ENCODE measurements around the gene RPTOR. TPM values are rescaled to one million over a fixed set of nuclear protein-coding genes. Genes with fewer than 3 reads are reported as not detected.
"Not testable (repeated sequence)": the region's sequence is repeated elsewhere in the genome, so short reads cannot be mapped to it uniquely, and the experiment has no call there.

RPTOR gene
- polyA plus RNA-seq, 1 of the 3 experiments (the other 2 are of a cell fraction) = 14.9 TPM

- Histone ChIP-seq H3K4me2 (no peak overlapping the region), H4K20me1 (ENCODE audit: insufficient read depth) (peaks cover 44% of the 10 kb centered on the region), H3F3A (replicated peaks; ENCODE audit: insufficient read depth) (no peaks in the 10 kb centered on the region), H2AFZ (ENCODE audit: low read depth) (no peak overlapping the region), H3K4me3 (ENCODE audit: low read depth in 2 of 2, low read length in 1 of 2) (no peak overlapping the region), H3K27ac (ENCODE audit: low read depth in 2 of 2, low read length in 1 of 2) (no peak overlapping the region), H3K9me2 (no peaks in the 10 kb centered on the region), H3K9me3 (no peaks in the 10 kb centered on the region), H3K79me2 (ENCODE audit: insufficient read depth) (peaks cover 56% of the 10 kb centered on the region), H3K36me3 (replicated peaks in 1 of 2; ENCODE audit: control insufficient read depth in 1 of 2, insufficient read depth in 2 of 2, low read length in 1 of 2) (no peaks in the 10 kb centered on the region), H3K9ac (no peak overlapping the region), H3K27me3 (ENCODE audit: insufficient read depth) (no peaks in the 10 kb centered on the region), H3K4me1 (ENCODE audit: control insufficient read depth in 1 of 2, insufficient read depth in 2 of 2, low read depth in 1 of 2, low read length in 1 of 2) (no peaks in the 10 kb centered on the region)
- ChIA-PET CTCF (interaction anchor here (0.7 to 3.5 kb wide), 9 partner anchors 9 to 288 kb away, joined by 3 to 71 read pairs (median 4); partner anchors contain the start of gene NPTX1), POLR2A (no interaction called here)
- no peak for DNase-seq
- 93% methylated on average over 14 of the region's 14 CpGs for WGBS (ENCODE audit: low lambda C conversion rate)
- no peak for TF ChIP-seq ZBTB33 (IDR thresholded peaks at IDR 0.05; ENCODE audit: borderline replicate concordance, low read depth)
Measured at GRCh38 chr17:80577876-80578570, 33.4 kb downstream of the RPTOR start.

GRCh38 chr17:80578668-80579388 lies 34.2 kb downstream of the RPTOR start:
- H3K4me3 ChIP-seq (ENCODE audit: low read depth in 2 of 2, low read length in 1 of 2); H3K9me3 ChIP-seq; H3K36me3 ChIP-seq (replicated peaks in 1 of 2; ENCODE audit: control insufficient read depth in 1 of 2, insufficient read depth in 2 of 2, low read length in 1 of 2); H3F3A ChIP-seq (replicated peaks; ENCODE audit: insufficient read depth); H3K27me3 ChIP-seq (ENCODE audit: insufficient read depth); H3K4me2 ChIP-seq; H3K9me2 ChIP-seq; H2AFZ ChIP-seq (ENCODE audit: low read depth); DNase-seq; POLR2A ChIA-PET; H3K9ac ChIP-seq; H3K27ac ChIP-seq (ENCODE audit: low read depth in 2 of 2, low read length in 1 of 2); H3K4me1 ChIP-seq (ENCODE audit: control insufficient read depth in 1 of 2, insufficient read depth in 2 of 2, low read depth in 1 of 2, low read length in 1 of 2): not testable (repeated sequence)
- CTCF ChIA-PET = interaction anchor here (1.7 to 1.9 kb wide), 2 partner anchors 71 to 152 kb away, joined by 5 to 8 read pairs; no protein-coding TSS in a partner anchor
- WGBS (ENCODE audit: low lambda C conversion rate) = 93% methylated on average over 13 of the region's 15 CpGs
- peaks cover 48% of the 10 kb centered on the region for H4K20me1 ChIP-seq (ENCODE audit: insufficient read depth)
- peaks cover 59% of the 10 kb centered on the region for H3K79me2 ChIP-seq (ENCODE audit: insufficient read depth)

- POLR2A ChIA-PET = no interaction called here
- peaks cover 33% of the 10 kb centered on the region; the same call in 1 of the 2 replicates for H4K20me1 ChIP-seq (ENCODE audit: insufficient read depth)
- H3K9me3 ChIP-seq = no peaks in the 10 kb centered on the region
- peaks cover 11 to 12% of the 10 kb centered on the region in 2 experiments; a peak in 2 of 4 replicates for H3K4me1 ChIP-seq (ENCODE audit: control insufficient read depth in 1 of 2, insufficient read depth in 2 of 2, low read depth in 1 of 2, low read length in 1 of 2)
- CTCF ChIA-PET = interaction anchor here (1.1 to 1.9 kb wide), 5 partner anchors 8 to 155 kb away, joined by 3 to 7 read pairs (median 4); no protein-coding TSS in a partner anchor
- H3K9ac ChIP-seq = no peak overlapping the region
- peaks cover 69% of the 10 kb centered on the region for H3K79me2 ChIP-seq (ENCODE audit: insufficient read depth)
- peaks cover 4% of the 10 kb centered on the region for H3F3A ChIP-seq (replicated peaks; ENCODE audit: insufficient read depth)
- no peak for DNase-seq
- H3K4me2 ChIP-seq = no peak overlapping the region
- no peak overlapping the region for H2AFZ ChIP-seq (ENCODE audit: low read depth)
- 95% methylated on average over 6 of the region's 6 CpGs for WGBS (ENCODE audit: low lambda C conversion rate)
- H3K36me3 ChIP-seq (replicated peaks in 1 of 2; ENCODE audit: control insufficient read depth in 1 of 2, insufficient read depth in 2 of 2, low read length in 1 of 2) = peaks cover 0 to 1% of the 10 kb centered on the region in 2 experiments
- H3K4me3 ChIP-seq (ENCODE audit: low read depth in 2 of 2, low read length in 1 of 2) = no peak overlapping the region
- H3K9me2 ChIP-seq = no peaks in the 10 kb centered on the region
- H3K27ac ChIP-seq (ENCODE audit: low read depth in 2 of 2, low read length in 1 of 2) = no peak overlapping the region
- H3K27me3 ChIP-seq (ENCODE audit: insufficient read depth) = no peaks in the 10 kb centered on the region
- TF ChIP-seq GATA2 (CRISPR knock-in tag; IDR thresholded peaks at IDR 0.05) = no peak
- no peak for TF ChIP-seq CTCF (IDR thresholded peaks at IDR 0.05)
- no peak for TF ChIP-seq TEAD4 (IDR thresholded peaks at IDR 0.05; ENCODE audit: borderline replicate concordance, insufficient read depth)
- TF ChIP-seq NRF1 (IDR thresholded peaks at IDR 0.05; ENCODE audit: low read depth, low read length) = no peak
- TF ChIP-seq FOXJ3 (CRISPR knock-in tag; IDR thresholded peaks at IDR 0.05) = no peak
- TF ChIP-seq PBX3 (IDR thresholded peaks at IDR 0.05) = no peak
- TF ChIP-seq RCOR1 (IDR thresholded peaks at IDR 0.05; ENCODE audit: low read length) = no peak
- no peak for TF ChIP-seq USF1 (IDR thresholded peaks at IDR 0.05; ENCODE audit: borderline replicate concordance, low read depth)
- no peak for TF ChIP-seq MAX (IDR thresholded peaks at IDR 0.05; ENCODE audit: low read depth)
- no peak for TF ChIP-seq POLR2AphosphoS5 (IDR thresholded peaks at IDR 0.05; ENCODE audit: low read depth, low read length)
- no peak for TF ChIP-seq RXRA (IDR thresholded peaks at IDR 0.05; ENCODE audit: borderline replicate concordance, low read depth)
- TF ChIP-seq SMC3 (IDR thresholded peaks at IDR 0.05; ENCODE audit: low read depth, low read length) = no peak
- no peak for TF ChIP-seq GABPA (IDR thresholded peaks at IDR 0.05; ENCODE audit: low read depth)
Measured at GRCh38 chr17:80582165-80582564, 37.5 kb downstream of the RPTOR start.
